Measurements from ENCODE around the gene CTIF. TPM values are rescaled to one million over a fixed set of nuclear protein-coding genes. Genes with fewer than 3 reads are reported as not detected.

Gene CTIF
- total RNA-seq = 100 to 1,000 TPM in 1 of 4 donors, 10 to 100 TPM in 3; 72.2 to 137 (median 86.5) TPM

DNA sequence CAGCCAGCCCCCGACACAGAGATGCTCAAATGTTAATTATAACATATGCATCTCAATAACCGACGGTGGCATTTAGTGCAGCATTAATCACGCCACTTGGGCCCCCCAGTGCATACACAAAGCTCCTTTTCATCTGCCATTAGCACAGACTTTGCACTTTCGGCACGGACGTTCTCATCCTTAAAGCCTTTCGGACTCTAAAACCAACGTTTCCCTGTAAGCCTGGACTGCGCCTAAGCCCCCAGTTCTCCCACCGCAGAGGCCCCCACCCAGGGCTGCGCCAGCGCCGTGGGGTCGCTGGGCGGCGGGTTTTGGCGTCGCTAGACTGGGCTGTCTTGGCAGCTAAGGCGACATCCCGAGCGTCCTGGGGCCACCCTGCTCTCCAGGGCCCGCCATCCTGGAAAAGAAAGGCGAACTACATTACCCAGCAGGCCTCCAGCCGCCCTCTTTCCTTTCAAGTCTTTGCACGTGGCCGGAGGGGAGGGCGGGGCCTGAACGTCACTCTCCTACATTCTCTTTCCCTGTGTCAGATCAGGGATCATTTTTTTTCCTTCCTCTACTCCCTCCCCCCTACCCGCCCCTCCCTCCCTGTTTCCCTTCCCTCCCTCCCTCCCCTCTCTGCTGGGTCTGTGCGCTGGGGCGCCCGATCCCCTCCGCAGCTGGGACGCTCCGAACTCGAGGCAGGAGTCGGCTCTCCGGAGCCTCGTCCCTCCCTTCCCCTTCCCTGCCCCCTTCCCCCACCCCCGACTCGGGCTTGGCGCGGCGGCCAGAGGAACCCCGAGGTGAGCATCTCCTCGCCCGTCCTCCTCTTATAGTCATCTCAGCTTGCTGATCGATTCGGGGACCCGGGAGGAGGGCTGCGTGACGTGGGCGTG is at the start of gene CTIF:
CTIF (plus strand) TSS at position 501 of the 875 bp plus-strand sequence. CDS start 80,535 bp downstream, outside the sequence.
- TF ChIP-seq POLR2A (IDR thresholded peaks at IDR 0.05) (peak in 1 of 2 donors; percentile 56), EP300 (IDR thresholded peaks at IDR 0.05) (peak; percentile 69 to 83)
- TF ChIP-seq, protein P1, sequence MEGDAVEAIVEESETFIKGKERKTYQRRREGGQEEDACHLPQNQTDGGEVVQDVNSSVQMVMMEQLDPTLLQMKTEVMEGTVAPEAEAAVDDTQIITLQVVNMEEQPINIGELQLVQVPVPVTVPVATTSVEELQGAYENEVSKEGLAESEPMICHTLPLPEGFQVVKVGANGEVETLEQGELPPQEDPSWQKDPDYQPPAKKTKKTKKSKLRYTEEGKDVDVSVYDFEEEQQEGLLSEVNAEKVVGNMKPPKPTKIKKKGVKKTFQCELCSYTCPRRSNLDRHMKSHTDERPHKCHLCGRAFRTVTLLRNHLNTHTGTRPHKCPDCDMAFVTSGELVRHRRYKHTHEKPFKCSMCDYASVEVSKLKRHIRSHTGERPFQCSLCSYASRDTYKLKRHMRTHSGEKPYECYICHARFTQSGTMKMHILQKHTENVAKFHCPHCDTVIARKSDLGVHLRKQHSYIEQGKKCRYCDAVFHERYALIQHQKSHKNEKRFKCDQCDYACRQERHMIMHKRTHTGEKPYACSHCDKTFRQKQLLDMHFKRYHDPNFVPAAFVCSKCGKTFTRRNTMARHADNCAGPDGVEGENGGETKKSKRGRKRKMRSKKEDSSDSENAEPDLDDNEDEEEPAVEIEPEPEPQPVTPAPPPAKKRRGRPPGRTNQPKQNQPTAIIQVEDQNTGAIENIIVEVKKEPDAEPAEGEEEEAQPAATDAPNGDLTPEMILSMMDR (IDR thresholded peaks at IDR 0.05) = peak in 1 of 5 experiments; percentile 17

DNA sequence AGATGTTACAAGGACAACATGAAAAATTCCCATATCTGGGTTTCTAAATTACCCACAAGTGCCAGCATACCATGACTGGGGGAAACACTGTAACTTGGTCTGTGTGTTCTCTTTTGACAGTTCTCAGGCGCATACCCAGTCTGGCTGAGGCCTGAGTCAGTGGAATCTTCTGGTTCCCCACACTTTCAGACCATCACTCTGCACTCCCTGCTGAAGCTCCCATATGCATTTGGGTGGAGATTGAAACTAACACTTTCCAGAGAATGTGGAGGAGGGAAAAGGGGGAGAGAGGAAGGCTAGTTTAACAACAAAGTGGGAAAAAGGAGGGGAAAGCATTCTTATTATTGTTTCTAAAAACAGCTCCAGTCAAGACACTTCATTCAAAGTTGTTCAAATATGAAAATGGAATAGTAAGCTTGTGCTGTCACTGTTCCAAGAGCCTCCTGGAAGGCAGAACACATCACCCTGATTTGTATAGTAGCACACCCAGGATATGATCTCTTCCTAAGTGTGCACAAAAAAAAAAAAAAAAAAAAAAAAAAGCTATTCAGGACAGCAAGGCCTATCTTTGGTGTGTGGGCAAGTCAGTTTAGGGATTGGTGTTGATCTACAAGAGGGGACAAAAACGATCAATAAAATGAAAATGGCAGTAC is 48.1 kb upstream of the CTIF start:
- WGBS, 2 donors = 76 to 84% methylated on average over 2 of the region's 2 CpGs
- H3K9me3 ChIP-seq = peaks cover 0 to 5% (median 0%) of the 10 kb centered on the region in 4 donors
- no peak overlapping the region for H3K27ac ChIP-seq
- H3K36me3 ChIP-seq = no peaks in the 10 kb centered on the region
- peaks cover 0 to 14% (median 3%) of the 10 kb centered on the region in 4 donors for H3K4me1 ChIP-seq
- TF ChIP-seq EP300 (IDR thresholded peaks at IDR 0.05) (no peak), POLR2A (IDR thresholded peaks at IDR 0.05) (no peak)
- TF ChIP-seq, protein P1 (IDR thresholded peaks at IDR 0.05) = no peak
- DNase-seq (ENCODE audit: low spot score in 2 of 2) = no peak
- H3K4me3 ChIP-seq = no peak overlapping the region
- H3K27me3 ChIP-seq = no peaks in the 10 kb centered on the region

More for the DNA sequence above, at the start of gene CTIF:
- Histone ChIP-seq H3K4me3 (peak within 1 kb of the TSS; percentile 40 to 80 (median 76)), H3K27me3 (no peaks in the 10 kb centered on the region), H3K9me3 (no peaks in the 10 kb centered on the region), H3K36me3 (no peaks in the 10 kb centered on the region), H3K27ac (peak within 1 kb of the TSS; percentile 76 to 95 (median 88)), H3K4me1 (peaks cover 0 to 18% (median 0%) of the 10 kb centered on the region in 4 donors)
- DNase-seq (ENCODE audit: low spot score in 2 of 2) = peak; percentile 97 to 98
- WGBS, 2 donors = 2 to 4% methylated on average over 38 to 40 of the region's 54 CpGs

DNA sequence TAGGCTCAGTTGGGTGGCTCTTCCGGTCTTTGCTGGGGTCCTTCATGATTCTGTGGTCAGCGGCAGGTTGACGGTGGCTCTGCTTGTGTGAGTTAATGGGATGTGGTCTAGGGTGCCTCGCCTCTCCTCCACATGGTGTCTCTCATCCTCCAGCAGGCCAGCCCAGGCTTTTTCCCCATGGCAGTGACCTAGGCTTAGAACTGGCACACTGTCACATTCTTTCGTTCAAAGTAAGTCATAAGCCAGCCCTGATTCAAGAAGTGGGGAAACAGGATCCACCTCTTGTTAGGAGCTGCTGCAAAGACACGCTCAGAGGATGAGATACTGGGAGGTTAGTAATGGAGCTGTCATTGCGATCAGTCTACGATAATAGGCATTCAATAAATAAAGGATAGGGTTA is 46.0 kb upstream of the CTIF start:
- Histone ChIP-seq H3K27me3 (no peaks in the 10 kb centered on the region), H3K36me3 (no peaks in the 10 kb centered on the region), H3K4me3 (no peak overlapping the region), H3K27ac (no peak overlapping the region), H3K4me1 (peaks cover 0 to 14% (median 3%) of the 10 kb centered on the region in 4 donors), H3K9me3 (peaks cover 0 to 10% (median 0%) of the 10 kb centered on the region in 4 donors)
- WGBS, 2 donors = 95 to 96% methylated on average over 8 of the region's 8 CpGs
- TF ChIP-seq, protein P1 (IDR thresholded peaks at IDR 0.05) = no peak
- TF ChIP-seq POLR2A (IDR thresholded peaks at IDR 0.05) (no peak), EP300 (IDR thresholded peaks at IDR 0.05) (no peak)
- DNase-seq (ENCODE audit: low spot score in 2 of 2) = no peak

DNA sequence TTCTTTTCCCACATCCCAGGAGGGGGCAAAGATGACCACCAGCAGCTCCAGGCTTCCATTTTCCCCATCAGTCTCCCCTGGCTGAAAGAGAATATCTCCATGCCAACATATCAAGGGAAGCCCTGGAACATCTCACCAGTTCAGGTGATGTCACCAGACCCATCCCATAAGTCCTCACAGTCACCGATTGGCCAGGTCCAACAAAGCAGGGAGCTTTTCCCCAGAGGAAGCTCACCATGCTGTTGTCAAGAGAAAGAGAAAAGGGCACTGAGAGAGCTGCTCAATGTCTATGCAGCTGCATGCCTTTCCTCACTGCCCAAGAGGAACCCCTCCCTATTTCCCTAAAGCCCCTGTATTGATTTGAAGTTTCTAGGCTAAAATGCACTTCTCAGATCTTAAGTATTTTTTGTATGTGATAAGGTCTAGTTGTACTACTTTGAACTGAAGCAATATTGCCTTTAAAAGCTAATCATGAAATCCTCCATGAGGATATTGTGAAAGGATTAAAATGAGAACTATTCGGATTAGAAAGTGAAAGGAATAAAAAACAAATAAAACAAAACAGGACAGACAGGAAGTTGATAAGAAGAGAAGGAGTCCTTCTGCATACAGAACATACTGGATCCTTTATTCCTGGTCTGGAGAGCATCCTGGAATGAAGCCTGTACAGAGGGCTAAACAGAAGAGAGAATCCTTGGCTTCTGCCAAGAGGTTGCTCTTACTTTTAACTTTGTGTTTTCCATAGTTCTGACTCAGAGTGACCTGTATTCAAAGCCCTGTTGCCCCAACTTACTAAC is 45.2 kb upstream of the CTIF start:
- Histone ChIP-seq H3K36me3 (no peaks in the 10 kb centered on the region), H3K9me3 (peaks cover 0 to 11% (median 0%) of the 10 kb centered on the region in 4 donors), H3K4me3 (no peak overlapping the region), H3K27ac (no peak overlapping the region), H3K27me3 (no peaks in the 10 kb centered on the region), H3K4me1 (peaks cover 0 to 10% (median 3%) of the 10 kb centered on the region in 4 donors)
- no peak for TF ChIP-seq POLR2A (IDR thresholded peaks at IDR 0.05)
- TF ChIP-seq, protein P1 (IDR thresholded peaks at IDR 0.05) = no peak
- WGBS, 2 donors = 35% methylated on average over 2 of the region's 2 CpGs
- no peak for DNase-seq (ENCODE audit: low spot score in 2 of 2)
